Measurements from ENCODE around the gene VAV2.
"Not testable (repeated sequence)": the region's sequence is repeated elsewhere in the genome, so short reads cannot be mapped to it uniquely, and the experiment has no call there.

VAV2 gene

DNA sequence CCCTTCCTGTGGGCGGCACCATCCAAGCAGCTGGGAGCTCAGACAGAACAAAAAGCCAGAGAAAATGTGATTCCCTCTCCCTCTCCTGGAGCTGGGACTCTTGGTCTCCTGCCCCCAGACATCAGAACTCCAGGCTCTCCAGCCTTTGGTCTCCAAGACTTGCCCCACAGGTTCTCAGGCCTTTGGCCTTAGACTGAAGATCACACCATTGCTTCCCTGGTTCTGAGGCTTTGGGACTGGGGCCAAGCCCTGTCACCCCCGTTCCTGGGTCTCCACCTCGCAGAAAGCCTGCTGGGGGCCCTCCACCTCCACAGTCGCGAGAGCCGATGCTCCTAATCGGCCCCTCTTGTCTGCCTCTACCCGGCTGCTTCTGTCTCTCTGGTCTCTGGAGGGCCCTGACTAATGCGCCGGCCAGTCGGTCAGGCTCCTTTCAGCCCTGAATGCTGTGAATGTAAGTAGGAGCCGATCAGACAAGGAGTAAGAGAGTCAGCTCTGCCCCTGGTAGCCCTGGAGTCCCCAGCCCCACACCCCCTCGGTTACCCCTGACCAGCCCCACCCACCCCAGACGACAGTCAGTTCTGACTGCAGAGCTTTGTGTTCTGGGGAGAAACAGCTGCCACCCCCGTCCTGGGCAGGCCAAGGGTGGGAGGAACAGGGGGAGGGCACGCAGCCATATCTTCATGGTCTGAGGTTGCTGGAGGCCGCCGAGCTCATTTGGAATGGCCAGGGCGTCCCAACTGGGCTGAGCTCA is 57.5 kb downstream of the VAV2 start:
- no peak for DNase-seq

DNA sequence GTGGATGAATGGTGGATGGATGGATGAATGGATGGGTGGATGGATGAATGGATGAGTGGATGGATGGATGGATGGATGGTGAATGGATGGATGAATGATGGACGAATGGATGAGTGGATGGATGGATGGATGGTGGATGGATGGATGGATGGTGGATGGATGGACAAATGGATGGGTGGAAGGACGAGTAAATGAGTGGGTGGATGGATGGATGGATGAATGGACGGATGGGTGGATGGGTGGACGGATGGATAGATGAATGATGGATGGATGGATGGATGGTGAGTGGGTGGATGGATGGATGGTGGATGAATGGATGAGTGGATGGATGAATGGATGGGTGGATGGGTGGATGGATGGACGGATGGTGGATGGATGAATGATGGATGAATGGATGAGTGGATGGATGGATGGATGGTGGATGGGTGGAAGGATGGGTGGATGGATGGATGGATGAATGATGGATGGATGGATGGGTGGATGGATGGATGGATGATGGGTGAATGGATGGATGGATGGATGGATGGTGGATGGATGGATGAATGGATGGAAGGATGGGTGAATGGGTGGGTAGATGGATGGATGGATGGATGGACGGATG is 58.6 kb downstream of the VAV2 start:
- no peak for DNase-seq

DNA sequence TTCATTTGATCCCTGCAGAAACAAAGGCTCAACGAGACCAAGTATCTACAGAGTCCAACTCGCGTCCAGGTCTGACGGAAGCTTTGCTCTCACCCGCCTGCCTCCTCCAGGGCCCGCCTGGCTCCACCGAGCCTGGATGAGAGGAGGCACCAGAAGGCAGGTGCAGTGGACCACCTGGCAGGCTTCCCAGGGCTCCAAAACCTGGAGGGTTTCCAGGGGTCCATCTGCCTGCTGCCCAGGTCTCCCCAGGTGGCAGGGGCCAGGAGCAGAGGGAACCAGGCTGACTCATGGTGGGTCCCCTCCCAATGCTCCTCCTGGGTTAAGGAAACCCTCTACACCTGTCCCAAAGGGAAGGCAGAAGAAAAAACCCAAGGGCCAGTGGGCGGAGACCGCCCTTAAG is 59.5 kb downstream of the VAV2 start:
- DNase-seq, result no peak

DNA sequence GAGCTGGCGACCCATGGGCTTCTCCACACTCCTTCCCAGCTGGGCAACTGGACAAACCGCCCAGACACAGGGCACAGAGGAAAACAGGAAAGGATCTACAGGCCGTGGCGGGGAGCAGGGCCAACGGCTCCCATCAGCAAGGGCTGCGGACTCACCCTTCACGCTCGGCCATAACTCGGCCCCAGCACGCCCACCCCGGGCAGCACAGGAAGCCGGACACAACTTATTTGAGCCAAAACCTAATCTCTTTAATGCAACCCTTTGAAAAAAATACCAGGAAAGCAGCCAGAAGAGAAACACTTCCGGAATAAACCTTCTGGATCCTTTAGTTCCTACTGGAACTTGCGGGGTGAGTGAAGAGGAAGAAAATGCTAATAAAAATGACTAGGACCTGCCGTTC is 59.9 kb downstream of the VAV2 start:
- no peak for DNase-seq

DNA sequence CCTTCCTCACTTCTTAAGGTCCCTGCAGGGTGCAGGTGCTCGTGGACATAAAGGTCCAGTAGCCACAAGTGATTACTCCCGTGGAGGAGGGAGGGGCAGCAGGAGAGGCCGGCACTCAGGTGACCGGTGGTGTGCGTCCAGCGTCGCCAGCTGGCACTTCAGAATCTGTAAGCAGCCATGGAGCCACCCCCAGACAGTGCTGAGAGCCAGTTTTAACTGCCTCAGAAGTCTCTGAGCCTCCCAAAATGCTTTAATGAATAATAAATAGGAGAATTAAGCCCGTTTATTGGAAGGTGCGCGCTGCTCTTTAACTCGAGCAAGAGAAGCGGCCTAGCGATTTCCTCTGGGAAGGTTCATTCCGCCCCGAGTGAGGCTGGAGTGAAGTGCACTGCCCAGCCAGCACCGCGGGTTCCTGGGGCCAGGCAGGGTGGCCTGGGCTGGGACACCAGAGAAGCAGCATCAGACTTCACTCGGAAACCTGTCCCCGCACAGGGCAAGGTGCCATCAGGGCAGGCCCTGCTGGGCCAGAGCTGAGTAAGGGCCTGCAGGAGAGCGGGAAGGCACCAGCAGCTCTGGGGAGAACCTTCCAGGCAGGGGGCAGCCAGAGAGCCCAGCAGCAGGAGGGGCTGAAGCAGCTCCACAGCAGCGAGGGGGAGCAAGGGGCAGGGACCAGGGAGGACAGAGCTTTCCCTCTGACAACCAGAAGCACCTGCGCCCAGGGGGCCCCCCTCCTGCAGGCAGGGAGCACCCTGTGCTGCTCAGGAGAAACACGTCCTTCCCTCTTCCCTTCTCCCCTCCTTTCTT is 61.2 kb downstream of the VAV2 start:
- DNase-seq, result no peak

DNA sequence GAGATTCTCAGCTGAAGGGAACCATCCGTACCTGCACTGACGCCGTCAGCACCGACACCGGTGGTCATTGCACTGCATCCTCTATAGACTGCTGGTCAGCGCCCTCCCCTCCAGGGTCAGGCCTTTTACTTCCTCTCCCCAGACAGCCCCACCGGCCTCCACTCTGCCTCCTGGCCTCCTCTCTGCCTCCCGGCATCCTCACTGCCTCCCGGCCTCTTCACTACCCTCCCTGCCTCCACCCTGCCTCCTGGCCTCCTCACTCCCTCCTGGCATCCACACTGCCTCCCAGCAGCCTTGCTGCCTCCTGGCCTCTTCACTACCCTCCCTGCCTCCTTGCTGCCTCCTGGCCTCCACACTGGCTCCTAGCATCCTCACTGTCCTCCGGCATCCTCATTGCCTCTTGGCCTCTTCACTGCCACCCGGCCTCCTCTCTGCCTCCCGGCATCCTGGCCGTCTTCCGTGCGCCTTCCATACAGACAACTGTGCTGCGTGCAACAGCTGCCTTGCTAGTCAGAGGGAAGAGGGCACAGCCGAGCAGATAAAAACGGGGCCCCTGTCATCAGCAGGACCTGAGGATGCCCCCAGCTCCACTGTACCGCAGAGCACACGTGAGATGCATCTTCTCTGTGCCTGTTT is 62.0 kb downstream of the VAV2 start:
- no peak for DNase-seq

DNA sequence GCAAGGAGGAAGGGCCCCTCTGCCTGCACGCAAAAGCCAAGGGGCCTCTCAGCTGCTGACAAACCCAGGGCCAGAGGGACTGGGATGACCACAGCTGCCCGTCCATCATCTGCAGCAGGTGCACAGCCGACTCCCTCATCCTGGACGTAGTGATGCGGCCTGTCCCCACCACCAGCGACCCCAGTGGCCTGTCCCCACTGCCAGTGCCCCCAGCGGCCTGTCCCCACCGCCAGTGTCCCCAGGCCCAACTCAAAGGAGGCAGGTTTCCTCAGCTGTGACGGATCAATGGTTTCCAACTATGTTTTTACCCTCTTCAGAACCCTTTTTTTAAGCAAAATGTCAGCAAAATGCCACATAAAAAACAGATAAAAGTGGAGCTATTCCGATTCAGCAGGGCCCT is 62.5 kb downstream of the VAV2 start:
- no peak for DNase-seq

DNA sequence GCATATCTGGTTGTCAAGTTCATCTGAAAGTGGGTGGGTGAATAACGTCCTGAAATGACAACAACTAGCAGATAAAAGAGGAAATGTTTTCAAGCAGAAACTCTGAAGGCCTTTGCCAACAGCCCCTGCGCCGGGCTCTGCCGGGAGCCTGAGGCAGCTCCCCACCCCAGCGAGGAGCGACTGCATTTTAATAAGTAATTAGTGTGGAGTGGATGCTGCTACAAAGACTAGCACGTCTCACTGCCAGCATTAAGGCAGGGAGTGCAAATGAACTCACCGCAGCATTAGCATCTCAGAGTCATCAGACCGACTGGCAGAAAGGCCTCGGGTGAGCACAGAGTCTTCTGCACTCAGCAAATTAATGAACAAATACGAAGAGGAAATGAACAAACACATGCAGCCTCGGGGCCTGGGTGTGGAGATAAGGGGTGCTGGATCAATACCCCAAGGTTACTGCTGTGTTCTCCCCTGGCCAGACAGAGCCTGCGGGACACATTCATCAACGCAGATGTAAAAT is 63.8 kb downstream of the VAV2 start:
- no peak for DNase-seq

DNA sequence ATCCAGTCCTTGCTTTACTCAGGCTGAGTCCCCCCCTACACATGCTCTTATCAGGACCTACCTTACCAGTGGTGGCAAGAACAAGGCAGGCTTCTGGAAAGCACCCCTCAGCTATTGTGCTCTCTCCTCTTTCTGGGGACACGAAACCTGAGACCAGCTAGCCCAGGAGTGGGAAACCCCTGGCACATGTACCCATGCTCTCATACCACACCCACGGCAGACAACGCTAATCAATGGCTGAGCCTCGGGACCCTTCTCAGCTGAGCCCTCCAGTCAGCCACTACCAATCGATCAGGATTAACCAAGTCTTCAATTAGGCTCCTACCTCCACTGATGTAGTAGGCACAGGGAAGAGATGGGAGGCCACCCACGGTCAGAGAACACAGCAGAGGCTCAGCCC is 65.1 kb downstream of the VAV2 start:
- DNase-seq, result no peak

DNA sequence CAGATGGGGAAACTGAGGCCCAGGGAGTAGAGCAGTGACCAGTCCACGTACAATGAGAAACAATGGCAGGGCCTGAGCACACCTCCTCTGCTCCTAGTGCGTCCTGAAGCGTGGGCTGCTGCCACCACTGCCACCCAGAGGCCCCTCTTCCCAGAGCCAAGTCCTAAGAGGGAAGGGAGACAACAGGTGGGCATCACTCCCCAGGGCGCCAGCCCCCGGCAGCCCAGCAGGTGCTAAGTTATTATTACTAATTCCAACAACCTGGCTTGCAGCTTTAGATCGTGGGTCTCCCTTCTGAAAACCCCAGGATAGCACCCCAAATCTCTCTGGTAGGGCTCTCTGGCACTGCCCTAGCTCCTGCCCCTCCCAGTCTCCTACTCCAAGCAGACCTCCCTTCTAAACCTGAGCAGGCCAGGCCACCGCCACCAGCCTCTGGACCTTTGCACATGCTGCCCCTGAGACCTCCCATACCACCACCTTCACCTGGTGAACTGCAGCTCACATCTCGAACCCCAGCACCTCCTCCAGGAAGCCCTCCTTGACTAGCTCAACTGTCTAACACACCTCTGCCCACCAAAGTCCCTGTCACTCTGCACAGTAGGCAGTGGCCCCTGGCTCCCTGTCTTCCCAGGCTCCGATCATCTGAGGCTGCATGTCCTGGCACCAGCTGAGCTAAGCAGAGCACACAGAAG is 65.8 kb downstream of the VAV2 start:
- DNase-seq, result no peak

DNA sequence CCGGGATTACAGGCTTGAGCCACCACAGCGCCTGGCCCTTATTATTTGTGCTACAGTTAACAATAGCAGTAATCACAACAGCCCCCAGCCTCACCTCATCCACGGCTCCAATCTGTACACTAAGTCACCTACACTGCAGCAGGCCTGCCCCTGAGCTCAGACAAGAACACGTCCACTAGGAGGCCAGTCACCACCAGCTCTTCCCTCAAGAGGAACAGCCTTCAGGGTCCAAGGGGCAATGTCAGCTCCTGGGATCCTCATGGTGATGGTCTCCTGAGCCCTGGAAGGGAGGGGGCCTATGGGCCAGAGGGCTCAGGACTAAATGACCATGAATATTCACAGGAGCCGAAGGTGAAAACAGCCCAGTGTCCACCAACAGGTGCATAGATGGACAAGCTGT is 67.7 kb downstream of the VAV2 start:
- DNase-seq, result no peak

DNA sequence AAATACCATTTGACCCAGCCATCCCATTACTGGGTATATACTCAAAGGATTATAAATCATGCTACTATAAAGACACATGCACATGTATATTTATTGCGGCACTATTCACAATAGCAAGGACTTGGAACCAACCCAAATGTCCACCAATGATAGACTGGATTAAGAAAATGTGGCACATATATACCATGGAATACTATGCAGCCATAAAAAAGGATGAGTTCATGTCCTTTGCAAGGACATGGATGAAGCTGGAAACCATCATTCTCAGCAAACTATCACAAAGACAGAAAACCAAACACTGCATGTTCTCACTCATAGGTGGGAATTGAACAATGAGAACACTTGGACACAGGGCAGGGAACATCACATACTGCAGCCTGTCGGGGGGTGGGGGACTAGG is 68.5 kb downstream of the VAV2 start:
- not testable (repeated sequence) for DNase-seq

DNA sequence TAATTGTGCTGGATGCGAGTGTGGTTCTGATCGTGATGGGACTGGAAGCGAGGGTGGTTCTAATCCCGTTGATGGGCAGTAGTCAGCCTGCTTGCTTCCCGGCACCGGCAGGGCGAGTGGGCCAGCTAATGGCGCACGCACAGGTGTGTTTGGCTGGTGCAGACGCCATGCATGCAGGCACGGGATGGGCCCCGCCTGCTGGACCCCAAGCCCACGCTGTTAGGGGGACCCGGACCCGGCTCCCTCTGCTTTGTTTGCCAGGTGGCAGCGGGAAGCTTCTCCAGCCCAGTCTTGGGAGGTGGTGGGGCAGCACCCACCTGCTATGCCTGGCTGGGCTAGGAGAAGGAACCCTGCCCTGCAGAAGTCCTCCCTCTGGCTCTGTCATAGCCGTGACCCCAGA is 70.3 kb downstream of the VAV2 start:
- DNase-seq, result no peak

DNA sequence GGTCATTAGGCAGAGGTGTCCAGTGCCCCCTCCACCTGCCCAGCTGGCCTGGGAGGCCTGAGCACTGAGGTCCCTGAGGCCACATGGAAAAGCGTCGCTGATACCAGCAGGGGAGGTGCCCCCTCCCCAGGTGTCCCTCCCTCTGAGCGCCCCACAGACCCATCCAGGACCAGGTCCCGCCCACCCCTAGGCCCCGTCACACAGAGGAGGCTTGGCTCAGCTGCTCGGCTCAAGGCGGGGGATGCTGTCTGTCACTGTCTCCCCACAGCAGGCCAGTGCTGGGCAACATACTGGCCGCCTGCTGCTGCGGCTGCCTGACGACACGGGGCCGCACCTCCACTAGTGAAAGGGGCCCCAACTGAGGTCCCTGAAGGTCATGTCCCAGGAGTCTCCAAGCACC is 71.7 kb downstream of the VAV2 start:
- DNase-seq, result no peak

DNA sequence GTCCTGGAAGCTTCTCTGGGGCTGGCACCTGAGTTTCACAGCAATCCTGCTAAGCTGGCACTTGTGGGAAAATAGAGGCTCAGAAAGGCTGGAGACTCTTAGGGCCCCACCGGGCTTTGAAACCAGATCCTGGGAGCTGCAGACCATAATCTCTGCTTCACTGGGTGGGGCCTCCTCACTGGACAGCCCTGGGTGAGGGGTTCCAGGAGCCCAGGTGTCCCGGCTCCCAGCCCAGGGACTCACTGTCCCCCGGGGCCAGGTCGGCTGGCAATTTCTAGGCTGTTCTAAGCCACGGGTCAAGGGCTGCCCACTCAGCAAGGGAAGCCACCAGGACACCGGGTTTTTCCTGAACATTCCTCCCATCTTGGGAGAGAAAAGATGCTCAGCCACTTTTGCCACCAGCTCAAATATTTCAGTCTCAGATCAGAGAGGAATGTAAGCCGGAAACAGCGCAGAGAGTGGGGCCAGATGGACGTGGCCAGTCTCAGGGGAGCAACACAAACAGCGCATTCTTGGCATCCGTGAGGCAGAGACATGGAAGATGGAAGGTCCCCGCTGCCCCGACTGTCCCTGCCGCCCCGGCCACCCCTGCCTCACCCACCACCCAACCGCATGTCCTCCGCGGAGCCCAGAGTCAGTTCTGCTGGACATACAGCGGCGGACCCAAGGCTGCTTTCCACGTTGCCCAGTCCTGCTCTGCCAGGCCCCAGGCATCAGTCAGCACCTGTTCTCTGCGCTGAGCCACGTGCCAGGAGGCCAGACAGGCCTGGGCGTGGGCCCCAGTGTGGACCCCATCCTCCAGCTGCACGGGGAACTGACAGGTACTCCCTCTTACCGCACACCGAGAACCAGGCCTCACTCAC is 72.6 kb downstream of the VAV2 start:
- no peak for DNase-seq

DNA sequence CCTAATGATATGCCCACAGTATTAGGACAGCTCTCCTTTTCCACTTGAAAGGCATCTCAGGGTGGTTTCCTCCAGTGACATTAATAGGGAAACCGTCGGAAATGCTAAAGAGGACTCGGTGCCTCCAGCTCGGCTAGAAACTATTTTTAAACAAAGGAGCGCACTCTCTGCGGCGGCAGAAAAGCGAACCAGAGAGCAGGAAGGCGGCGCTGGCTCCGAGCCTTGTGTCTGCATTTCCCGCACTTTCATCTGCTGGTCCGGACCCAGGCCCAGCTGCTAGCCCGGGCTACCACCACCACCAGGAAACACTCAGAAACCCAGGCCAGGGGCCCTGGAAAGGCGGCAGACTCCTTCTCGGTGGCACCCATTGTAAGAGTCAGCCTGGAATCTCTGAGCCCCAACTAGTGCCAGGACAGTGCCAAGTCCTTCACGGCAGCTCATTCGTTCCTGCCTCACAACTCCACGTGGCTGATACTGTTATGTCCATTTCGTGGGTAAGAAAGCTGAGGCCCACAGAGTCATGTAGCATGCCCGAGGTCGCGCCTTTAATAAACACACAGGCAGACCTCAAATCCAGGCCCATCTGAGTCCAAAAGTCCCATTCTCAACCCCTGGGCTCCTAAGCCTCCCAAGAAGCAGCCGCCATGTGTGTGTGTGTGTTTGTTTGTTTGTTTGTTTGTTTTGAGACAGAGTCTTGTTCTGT is 73.9 kb downstream of the VAV2 start:
- DNase-seq, result no peak

DNA sequence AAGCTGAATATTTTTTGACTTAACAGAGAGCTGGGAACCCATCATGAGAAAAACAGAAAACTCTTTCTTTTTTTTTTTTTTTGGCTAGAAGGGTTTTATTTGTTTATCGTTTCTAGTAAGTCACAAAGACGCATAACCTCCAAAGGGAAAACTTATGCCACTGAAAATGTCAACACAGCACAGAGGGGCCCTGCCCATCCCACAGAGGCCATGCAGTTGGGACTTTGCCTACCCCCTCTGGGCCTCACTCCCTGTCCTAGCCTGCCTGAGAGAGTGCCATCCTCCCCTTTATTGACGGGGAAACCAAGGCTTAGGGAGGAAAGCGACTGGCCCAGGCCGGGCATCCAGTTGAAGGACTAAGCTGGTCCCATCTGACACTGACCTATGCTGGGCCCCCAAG is 74.7 kb downstream of the VAV2 start:
- DNase-seq, result no peak

DNA sequence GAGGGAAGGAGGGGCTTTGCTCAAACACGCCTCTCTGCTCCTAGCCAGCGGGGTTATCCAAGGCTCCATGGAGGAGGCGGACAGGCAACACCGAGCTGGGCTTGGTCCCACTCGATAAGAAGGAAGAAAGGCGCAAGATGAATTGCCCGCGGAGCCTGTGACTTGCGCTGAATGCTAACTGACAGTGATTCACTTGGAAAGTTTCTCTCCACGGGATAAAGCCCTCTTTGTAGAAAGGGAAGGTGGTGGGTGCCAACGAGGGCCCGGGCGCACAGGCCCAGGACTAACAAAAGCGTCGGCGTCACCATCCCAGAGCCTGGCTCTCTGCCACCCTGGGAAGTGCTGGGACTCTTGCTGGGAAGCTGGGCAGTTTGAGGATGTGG is 76.0 kb downstream of the VAV2 start:
- DNase-seq, result no peak

DNA sequence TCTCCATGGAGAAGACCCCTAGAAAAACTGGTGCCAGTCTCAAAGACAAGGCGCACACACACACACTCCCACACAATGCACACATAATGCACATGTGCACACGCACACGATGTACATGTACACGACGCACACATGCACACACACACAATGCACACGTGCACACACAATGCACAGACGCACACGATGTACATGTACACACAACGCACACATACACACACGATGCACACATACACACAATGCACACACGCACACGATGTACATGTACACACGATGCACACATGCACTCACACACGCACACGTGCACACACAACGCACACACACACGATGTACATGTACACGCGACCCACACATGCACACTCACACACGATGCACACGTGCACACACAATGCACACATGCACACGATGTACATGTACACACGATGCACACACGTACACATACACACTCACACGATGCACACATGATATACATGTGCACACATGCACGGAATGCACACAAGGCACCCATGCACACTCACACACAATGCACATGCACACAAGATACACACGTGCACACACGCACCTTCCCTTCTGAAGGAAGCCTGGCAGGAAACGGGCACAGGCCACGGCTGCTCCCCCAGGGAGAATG is 76.5 kb downstream of the VAV2 start:
- DNase-seq, result no peak
